Neural cell (in vitro differentiated cells): Measurements from ENCODE around the gene GPR78.

Experiments
- CTCF ChIP-seq: fragments of 450-650 bp; IDR thresholded peaks from 2 replicates; pipeline ENCODE4 v1.5.1; 2014; ENCODE audit warnings: antibody characterized with exemption, mild to moderate bottlenecking, moderate library complexity; ENCODE audit not compliant: poor library complexity, severe bottlenecking
- EZH2 ChIP-seq: fragments of 200-600, 300-800 bp; shearing (Covaris generic), sonication (generic); IDR thresholded peaks from 2 replicates; pipeline ENCODE4 v1.6.1; 2014; ENCODE audit warnings: antibody characterized with exemption, low read length, borderline replicate concordance, mild to moderate bottlenecking; ENCODE audit not compliant: insufficient read depth, poor library complexity, severe bottlenecking
- MXI1 ChIP-seq: fragments of 450-650 bp; conservative IDR thresholded peaks from 2 replicates; pipeline ENCODE4 v1.6.1; 2014; ENCODE audit warnings: antibody characterized with exemption, mild to moderate bottlenecking; ENCODE audit not compliant: poor library complexity, severe bottlenecking
- POLR2AphosphoS5 ChIP-seq: IDR thresholded peaks from 2 replicates; pipeline ENCODE4 v1.6.1; 2012
- RAD21 ChIP-seq: fragments of 450-650 bp; conservative IDR thresholded peaks from 2 replicates; pipeline ENCODE4 v1.6.1; 2014; ENCODE audit warnings: antibody characterized with exemption, mild to moderate bottlenecking, moderate library complexity
- TAF1 ChIP-seq: IDR thresholded peaks from 2 replicates; pipeline ENCODE4 v1.6.1; 2012; ENCODE audit warnings: low read depth

DNA sequence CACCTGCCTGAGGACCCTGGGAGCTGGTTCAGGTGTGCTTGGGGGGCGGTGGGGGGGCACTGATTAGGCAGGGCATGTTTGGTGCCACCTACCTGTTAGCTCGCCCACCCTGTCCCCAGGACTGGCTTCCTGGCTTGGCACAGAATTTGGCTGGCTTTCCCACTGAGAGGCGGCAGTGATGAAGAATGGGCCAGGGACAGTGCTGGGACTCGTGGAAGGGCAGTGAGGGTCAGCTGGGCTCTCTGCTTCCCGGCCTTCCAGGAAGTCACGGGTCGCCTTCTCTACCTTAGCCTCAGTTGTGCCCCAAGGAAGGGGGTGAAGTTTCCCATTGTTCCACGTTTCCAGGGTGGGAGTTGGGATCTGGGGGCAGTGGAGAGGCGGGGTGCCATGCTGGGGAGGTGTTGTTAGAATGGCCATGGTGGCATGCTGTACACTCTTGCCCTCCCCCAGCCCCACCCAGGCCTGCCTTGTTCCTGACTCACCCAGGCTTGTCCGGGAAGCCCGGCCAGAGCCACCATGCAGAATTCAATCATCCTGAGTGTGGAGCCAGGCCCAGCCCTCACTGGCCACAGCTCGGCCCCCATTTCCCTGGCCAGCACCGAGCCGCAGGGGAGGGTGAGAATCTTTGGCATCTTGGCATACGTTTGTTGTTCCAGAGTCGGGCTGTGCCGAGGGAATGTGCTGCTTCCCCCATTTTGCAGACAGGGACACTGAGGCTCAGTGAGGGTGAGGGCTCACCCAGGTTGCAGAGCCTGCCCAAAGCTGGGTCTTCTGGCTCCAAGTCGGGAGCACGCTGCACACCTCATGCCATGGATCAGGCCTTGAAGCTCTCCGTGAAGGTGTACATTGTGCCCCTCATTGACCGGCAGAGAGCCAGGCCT, 21.9 kb upstream of the GPR78 start:
- TF ChIP-seq CTCF (no peak), EZH2 (no peak), MXI1 (no peak), TAF1 (no peak), RAD21 (no peak), POLR2AphosphoS5 (no peak)
